ENCODE results near the gene NFIB.

NFIB gene

DNA sequence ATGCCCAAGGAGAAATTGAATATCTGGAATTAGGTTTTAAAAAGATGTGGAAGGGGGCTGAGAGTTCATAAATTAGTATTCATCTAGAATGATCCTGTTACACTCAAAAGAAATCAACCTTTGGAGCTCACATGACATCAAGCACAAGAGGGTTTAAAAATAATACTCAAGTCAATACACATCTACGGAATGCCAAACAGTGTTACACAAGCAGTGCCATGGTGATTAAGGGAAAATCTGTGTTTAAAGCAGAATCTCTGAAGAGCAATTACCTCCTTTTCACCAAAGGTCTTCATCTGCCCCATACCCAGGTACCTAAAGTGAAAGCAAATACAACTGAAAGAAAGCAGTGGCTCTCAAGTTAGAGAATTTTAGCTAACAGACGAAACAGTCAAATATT lies 261.6 kb downstream of the NFIB start:
- no peaks in the 10 kb centered on the region for H3K36me3 ChIP-seq (ENCODE audit: control insufficient read depth, insufficient read depth, low read length)

DNA sequence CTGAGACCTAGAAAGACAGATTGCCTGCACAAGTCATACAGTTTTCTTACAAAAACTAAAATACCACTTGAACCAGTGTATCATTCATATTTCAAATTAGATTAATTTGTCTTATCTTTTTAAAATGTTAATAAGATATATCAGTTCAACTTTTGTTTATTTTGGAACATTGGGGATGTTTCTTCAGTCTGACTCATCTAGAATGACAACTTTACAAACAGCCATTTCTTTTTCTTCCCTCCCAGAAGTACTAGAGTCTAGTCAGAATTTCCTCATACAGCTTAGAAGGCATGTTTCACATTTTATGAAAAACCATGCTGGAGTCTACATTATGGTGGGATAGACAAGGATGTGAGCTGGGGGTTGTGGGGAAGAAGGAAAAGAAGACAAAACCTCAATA lies 262.5 kb downstream of the NFIB start:
- H3K27me3 ChIP-seq (replicated peaks; ENCODE audit: control insufficient read depth, insufficient read depth, low read length) = no peaks in the 10 kb centered on the region
- H3K4me3 ChIP-seq (replicated peaks; ENCODE audit: low read depth, low read length) = no peak overlapping the region
- TF ChIP-seq, protein P1, sequence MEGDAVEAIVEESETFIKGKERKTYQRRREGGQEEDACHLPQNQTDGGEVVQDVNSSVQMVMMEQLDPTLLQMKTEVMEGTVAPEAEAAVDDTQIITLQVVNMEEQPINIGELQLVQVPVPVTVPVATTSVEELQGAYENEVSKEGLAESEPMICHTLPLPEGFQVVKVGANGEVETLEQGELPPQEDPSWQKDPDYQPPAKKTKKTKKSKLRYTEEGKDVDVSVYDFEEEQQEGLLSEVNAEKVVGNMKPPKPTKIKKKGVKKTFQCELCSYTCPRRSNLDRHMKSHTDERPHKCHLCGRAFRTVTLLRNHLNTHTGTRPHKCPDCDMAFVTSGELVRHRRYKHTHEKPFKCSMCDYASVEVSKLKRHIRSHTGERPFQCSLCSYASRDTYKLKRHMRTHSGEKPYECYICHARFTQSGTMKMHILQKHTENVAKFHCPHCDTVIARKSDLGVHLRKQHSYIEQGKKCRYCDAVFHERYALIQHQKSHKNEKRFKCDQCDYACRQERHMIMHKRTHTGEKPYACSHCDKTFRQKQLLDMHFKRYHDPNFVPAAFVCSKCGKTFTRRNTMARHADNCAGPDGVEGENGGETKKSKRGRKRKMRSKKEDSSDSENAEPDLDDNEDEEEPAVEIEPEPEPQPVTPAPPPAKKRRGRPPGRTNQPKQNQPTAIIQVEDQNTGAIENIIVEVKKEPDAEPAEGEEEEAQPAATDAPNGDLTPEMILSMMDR (IDR thresholded peaks at IDR 0.05; ENCODE audit: insufficient read depth, low read length, poor library complexity, severe bottlenecking) = no peak

More for the DNA sequence above, 261.6 kb downstream of the NFIB start:
- Histone ChIP-seq H3K27me3 (replicated peaks; ENCODE audit: control insufficient read depth, insufficient read depth, low read length) (no peaks in the 10 kb centered on the region), H3K4me3 (replicated peaks; ENCODE audit: low read depth, low read length) (no peak overlapping the region)
- DNase-seq (ENCODE audit: extremely low read depth, insufficient read length) = no peak
- TF ChIP-seq, protein P1 (IDR thresholded peaks at IDR 0.05; ENCODE audit: insufficient read depth, low read length, poor library complexity, severe bottlenecking) = no peak

DNA sequence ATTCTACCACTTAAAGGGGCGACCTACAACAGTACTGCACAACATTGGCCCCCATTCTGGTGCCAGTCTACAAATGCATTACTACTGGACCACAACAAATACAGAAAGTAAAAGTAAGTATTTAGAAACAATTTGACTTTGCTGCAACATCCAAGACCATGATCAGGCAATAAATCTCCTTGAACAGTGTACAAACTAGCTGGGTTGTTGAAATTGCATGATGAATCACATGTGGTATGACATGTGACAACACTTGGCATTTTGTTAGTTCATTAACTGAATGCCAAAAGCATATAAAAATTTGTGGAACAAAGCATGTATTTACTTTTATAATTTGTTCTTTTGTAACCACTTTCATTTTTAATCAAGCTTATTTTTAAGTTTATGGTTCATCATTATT lies 270.5 kb downstream of the NFIB start:
- TF ChIP-seq, protein P1 (IDR thresholded peaks at IDR 0.05; ENCODE audit: insufficient read depth, low read length, poor library complexity, severe bottlenecking) = no peak
- Histone ChIP-seq H3K36me3 (ENCODE audit: control insufficient read depth, insufficient read depth, low read length) (no peaks in the 10 kb centered on the region), H3K27me3 (replicated peaks; ENCODE audit: control insufficient read depth, insufficient read depth, low read length) (no peaks in the 10 kb centered on the region), H3K4me3 (replicated peaks; ENCODE audit: low read depth, low read length) (no peak overlapping the region)
- no peak for DNase-seq (ENCODE audit: extremely low read depth, insufficient read length)

More for the DNA sequence above, 262.5 kb downstream of the NFIB start:
- H3K36me3 ChIP-seq (ENCODE audit: control insufficient read depth, insufficient read depth, low read length) = no peaks in the 10 kb centered on the region
- DNase-seq (ENCODE audit: extremely low read depth, insufficient read length) = no peak

DNA sequence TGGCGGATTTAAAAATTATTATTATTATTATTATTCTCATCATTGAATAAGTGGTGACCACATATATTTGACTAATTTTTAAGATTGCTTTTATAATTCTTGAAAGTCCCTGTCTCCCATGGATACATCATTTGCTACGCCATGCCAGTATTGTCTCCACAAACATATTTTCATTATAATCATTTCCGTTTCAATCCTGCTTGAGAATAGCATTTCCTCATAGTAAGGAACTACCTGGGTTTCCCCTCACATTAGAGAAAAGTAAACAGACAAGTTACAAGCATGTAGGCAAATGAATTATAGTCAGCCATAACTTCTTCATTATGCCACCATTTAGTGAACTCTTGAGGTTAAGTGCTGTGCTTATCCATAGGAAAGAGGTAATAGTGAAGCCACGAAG lies 276.6 kb downstream of the NFIB start:
- no peak overlapping the region for H3K4me3 ChIP-seq (replicated peaks; ENCODE audit: low read depth, low read length)
- DNase-seq (ENCODE audit: extremely low read depth, insufficient read length) = no peak
- H3K36me3 ChIP-seq (ENCODE audit: control insufficient read depth, insufficient read depth, low read length) = no peaks in the 10 kb centered on the region
- H3K27me3 ChIP-seq (replicated peaks; ENCODE audit: control insufficient read depth, insufficient read depth, low read length) = no peaks in the 10 kb centered on the region
- TF ChIP-seq, protein P1 (IDR thresholded peaks at IDR 0.05; ENCODE audit: insufficient read depth, low read length, poor library complexity, severe bottlenecking) = no peak

DNA sequence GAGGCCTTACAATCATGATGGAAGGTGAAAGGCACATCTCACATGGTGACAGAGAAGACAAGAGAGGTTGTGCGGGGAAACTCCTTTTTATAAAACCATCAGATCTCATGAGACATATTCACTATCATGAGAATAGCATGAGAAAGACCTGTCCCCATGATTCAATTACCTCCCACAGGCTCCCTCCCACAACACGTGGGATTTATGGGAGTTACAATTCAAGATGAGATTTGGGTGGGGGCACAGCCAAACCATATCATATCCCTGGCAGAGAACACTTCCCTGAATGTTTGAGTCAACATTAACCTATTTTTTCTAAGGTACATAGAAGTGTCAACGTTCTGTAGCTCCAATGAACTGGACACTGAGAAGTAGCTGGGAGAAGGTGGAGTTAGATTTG lies 280.9 kb downstream of the NFIB start:
- H3K36me3 ChIP-seq (ENCODE audit: control insufficient read depth, insufficient read depth, low read length) = no peaks in the 10 kb centered on the region
- no peak for DNase-seq (ENCODE audit: extremely low read depth, insufficient read length)
- H3K27me3 ChIP-seq (replicated peaks; ENCODE audit: control insufficient read depth, insufficient read depth, low read length) = no peaks in the 10 kb centered on the region
- TF ChIP-seq, protein P1 (IDR thresholded peaks at IDR 0.05; ENCODE audit: insufficient read depth, low read length, poor library complexity, severe bottlenecking) = no peak
- no peak overlapping the region for H3K4me3 ChIP-seq (replicated peaks; ENCODE audit: low read depth, low read length)
